Tibial nerve (tissue), 4 donors: ENCODE measurements around the gene TACR2. TPM values are rescaled to one million over a fixed set of nuclear protein-coding genes. Genes with fewer than 3 reads are reported as not detected.

Experiments used
- DNase-seq, 2 donors: peaks; one replicate each; pipeline ENCODE4 v3.0.0-alpha.2; 2019; ENCODE audit warnings: low spot score in 2 of 2
- H3K27ac ChIP-seq, 4 donors: fragments of 200-600 bp; sonication (generic) in 3 of 4; one replicate each; pipeline ENCODE4 v1.5.1; 2017 to 2019; ENCODE audit warnings: mild to moderate bottlenecking in 1 of 4
- H3K27me3 ChIP-seq, 2 donors: fragments of 200-600 bp; sonication (generic) in 1 of 2; one replicate each; pipeline versions ENCODE4 v1.5.1 to v1.6.0; 2017 to 2019
- H3K36me3 ChIP-seq, 3 donors: fragments of 200-600 bp; sonication (generic); one replicate each; pipeline ENCODE4 v1.5.1; 2018 to 2019
- H3K4me1 ChIP-seq, 4 donors: fragments of 200-600 bp; sonication (generic) in 3 of 4; one replicate each; pipeline ENCODE4 v1.5.1; 2017 to 2019
- H3K4me3 ChIP-seq, 4 donors: fragments of 200-600 bp; sonication (generic) in 3 of 4; one replicate each; pipeline ENCODE4 v1.5.1; 2017 to 2019; ENCODE audit warnings: mild to moderate bottlenecking in 1 of 4, moderate library complexity in 1 of 4
- H3K9me3 ChIP-seq, 4 donors: fragments of 200-600 bp; sonication (generic) in 3 of 4; one replicate each; pipeline ENCODE4 v1.5.1; 2017 to 2019
- CTCF ChIP-seq, 5 experiments: fragments of 200-600 bp in 3 of 5; fragments of 450-650 bp in 2 of 5; sonication (generic) in 3 of 5; IDR thresholded peaks; one replicate each; pipeline ENCODE4 v1.5.1; 2016 to 2019; ENCODE audit warnings: antibody characterized with exemption in 5 of 5, mild to moderate bottlenecking in 3 of 5, moderate library complexity in 2 of 5
- EP300 ChIP-seq, 2 donors: sonication (generic); formaldehyde crosslinking; IDR thresholded peaks; one replicate each; pipeline ENCODE4 v1.6.1; 2017; ENCODE audit warnings: antibody characterized with exemption in 2 of 2, mild to moderate bottlenecking in 1 of 2
- POLR2A ChIP-seq, 2 donors: fragments of 450-650 bp; IDR thresholded peaks; one replicate each; pipeline ENCODE4 v1.6.1; 2017; ENCODE audit warnings: antibody characterized with exemption in 2 of 2, mild to moderate bottlenecking in 2 of 2, moderate library complexity in 2 of 2
- WGBS, 2 donors: methylation state at CpG; one replicate each; pipeline ENCODE4 v1.1.5; 2018; 5-methylcytosine and 5-hydroxymethylcytosine counted together
- total RNA-seq, 4 donors: library from RNA; depleted of rRNA; stranded (reverse); fragments of >200 nt; gene quantifications; one replicate each; pipeline ENCODE4 v1.1.0, GENCODE V29; 2016

Gene TACR2
- total RNA-seq, 4 donors from 2014 or later = 0.59 to 4.6 (median 1.2) TPM

DNA sequence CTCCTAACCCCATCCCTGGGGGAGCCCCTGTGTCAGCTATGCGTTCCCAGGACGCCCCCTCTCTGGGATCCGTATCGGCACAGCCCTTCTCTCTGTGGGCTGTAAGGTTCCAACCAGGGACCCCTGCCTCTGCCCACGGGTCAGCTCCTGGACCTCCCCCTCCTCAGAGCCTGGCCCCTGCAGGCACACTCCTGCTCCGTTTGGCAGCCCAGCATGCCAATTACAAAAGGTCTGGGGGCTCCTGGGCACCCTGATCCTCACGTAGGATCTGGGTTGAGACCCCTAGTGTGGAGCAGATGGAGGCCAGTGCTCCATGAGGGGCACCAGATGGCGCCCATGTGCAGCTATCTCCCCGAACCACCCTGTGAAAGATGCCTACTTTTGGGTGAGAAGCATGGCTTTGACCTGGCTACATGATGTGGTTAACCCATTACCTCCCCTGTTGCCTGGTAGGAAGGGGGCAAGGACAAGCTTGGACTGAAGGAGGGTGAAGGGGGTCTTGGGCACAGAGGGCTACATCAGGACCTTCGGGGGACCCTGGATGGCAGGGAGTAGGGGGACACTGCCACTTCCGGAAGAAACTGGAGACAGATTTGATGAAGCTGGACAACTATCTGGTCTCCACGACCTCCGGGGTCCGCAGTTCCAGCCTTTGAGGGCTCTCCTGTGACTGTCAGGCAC, 9.0 kb downstream of the TACR2 start:
- H3K9me3 ChIP-seq = no peaks in the 10 kb centered on the region
- H3K27ac ChIP-seq = peak overlapping the region; percentile 75 to 95 (median 88)
- peak overlapping the region in 2 of 4 donors; percentile 31 to 56 for H3K4me3 ChIP-seq
- 54 to 63% methylated on average over 13 to 14 of the region's 14 CpGs for WGBS, 2 donors
- TF ChIP-seq POLR2A (IDR thresholded peaks at IDR 0.05) = no peak
- TF ChIP-seq CTCF (IDR thresholded peaks at IDR 0.05) = peak in 1 of 5 experiments; percentile 27
- TF ChIP-seq EP300 (IDR thresholded peaks at IDR 0.05) = no peak
- H3K27me3 ChIP-seq = no peaks in the 10 kb centered on the region
- H3K36me3 ChIP-seq = no peaks in the 10 kb centered on the region
- DNase-seq = no peak
- H3K4me1 ChIP-seq = peaks cover 0 to 38% (median 25%) of the 10 kb centered on the region in 4 donors

- Histone ChIP-seq H3K4me1 (peaks cover 0 to 38% (median 25%) of the 10 kb centered on the region in 4 donors), H3K27ac (peak overlapping the region; percentile 17 to 95 (median 67)), H3K4me3 (no peak overlapping the region), H3K36me3 (no peaks in the 10 kb centered on the region), H3K9me3 (no peaks in the 10 kb centered on the region), H3K27me3 (no peaks in the 10 kb centered on the region)
- WGBS, 2 donors = 66 to 67% methylated on average over 4 to 6 of the region's 6 CpGs
- DNase-seq = no peak
- no peak for TF ChIP-seq EP300 (IDR thresholded peaks at IDR 0.05)
- TF ChIP-seq POLR2A (IDR thresholded peaks at IDR 0.05) = no peak
- TF ChIP-seq CTCF (IDR thresholded peaks at IDR 0.05) = no peak
Observed at GRCh38 chr10:69406816-69407580, 9.7 kb downstream of the TACR2 start.

GRCh38 chr10:69406302-69406811, 10.4 kb downstream of the TACR2 start:
- Histone ChIP-seq H3K27me3 (no peaks in the 10 kb centered on the region), H3K4me1 (peaks cover 0 to 38% (median 25%) of the 10 kb centered on the region in 4 donors), H3K9me3 (no peaks in the 10 kb centered on the region), H3K4me3 (no peak overlapping the region), H3K27ac (peak overlapping the region; percentile 36 to 95 (median 67)), H3K36me3 (peaks cover 0 to 4% (median 0%) of the 10 kb centered on the region in 3 donors)
- TF ChIP-seq EP300 (IDR thresholded peaks at IDR 0.05) (no peak), POLR2A (IDR thresholded peaks at IDR 0.05) (no peak), CTCF (IDR thresholded peaks at IDR 0.05) (no peak)
- 12 to 23% methylated on average over 5 of the region's 5 CpGs for WGBS, 2 donors
- DNase-seq = no peak

- peaks cover 0 to 15% (median 0%) of the 10 kb centered on the region in 3 donors for H3K36me3 ChIP-seq
- H3K27me3 ChIP-seq = no peaks in the 10 kb centered on the region
- H3K9me3 ChIP-seq = no peaks in the 10 kb centered on the region
- no peak overlapping the region for H3K4me3 ChIP-seq
- 33% methylated on average over 4 of the region's 4 CpGs for WGBS, 2 donors
- TF ChIP-seq EP300 (IDR thresholded peaks at IDR 0.05) = no peak
- TF ChIP-seq POLR2A (IDR thresholded peaks at IDR 0.05) = no peak
- TF ChIP-seq CTCF (IDR thresholded peaks at IDR 0.05) = no peak
- peaks cover 0 to 38% (median 25%) of the 10 kb centered on the region in 4 donors for H3K4me1 ChIP-seq
- peak overlapping the region in 3 of 4 donors; percentile 7 to 95 (median 43) for H3K27ac ChIP-seq
- no peak for DNase-seq
Observed at GRCh38 chr10:69405221-69405620, 11.5 kb downstream of the TACR2 start.
